Measurements from ENCODE around the gene OAT. TPM values are rescaled to one million over a fixed set of nuclear protein-coding genes. Genes with fewer than 3 reads are reported as not detected.

OAT gene
- total and polyA plus RNA-seq, 10 of the 15 experiments (the other 5 are each of a cell fraction or from before 2014, with no cell fraction given): 1.2 to 9.8 (median 1.6) TPM

DNA sequence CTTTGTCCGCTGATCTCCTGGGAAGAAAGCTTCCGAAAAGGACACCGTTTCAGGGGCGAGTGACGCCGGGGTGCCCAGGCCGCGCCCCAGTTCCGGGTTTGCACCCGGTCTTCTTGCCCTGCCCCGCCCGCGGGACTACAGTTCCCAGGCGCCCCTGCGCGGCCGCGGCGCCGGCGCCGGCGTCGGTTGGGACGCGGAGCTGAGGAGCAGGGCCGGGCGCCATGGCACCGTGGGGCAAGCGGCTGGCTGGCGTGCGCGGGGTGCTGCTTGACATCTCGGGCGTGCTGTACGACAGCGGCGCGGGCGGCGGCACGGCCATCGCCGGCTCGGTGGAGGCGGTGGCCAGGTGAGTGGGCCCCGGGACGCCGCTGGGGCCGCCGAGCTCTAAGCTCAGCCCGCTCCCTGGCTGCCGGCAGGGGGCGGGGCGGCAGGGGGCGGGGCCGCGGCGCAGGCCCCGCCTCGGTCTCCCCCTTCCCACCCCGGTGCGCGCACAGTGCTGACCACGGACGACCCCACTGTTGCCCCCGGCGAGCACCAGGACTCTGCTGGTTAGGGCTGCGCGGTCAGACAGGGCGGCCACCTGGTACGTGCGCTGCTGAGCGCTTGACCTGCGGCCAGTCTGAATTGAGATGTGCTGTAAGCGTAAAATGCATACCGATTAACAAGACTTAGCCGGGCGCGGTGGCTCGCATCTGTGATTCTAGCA, 43.1 kb upstream of the OAT start, which contains the start of gene LHPP (continued):
- TF ChIP-seq TCF12 (IDR thresholded peaks at IDR 0.05; ENCODE audit: low read depth, low read length) (0 out of 2 replicates have a peak, but pooled peaks have one; percentile 23), SMARCA5 (IDR thresholded peaks at IDR 0.05) (peak; percentile 88; the same call in 1 of the 2 replicates), LARP7 (IDR thresholded peaks at IDR 0.05) (peak; percentile 95), HCFC1 (IDR thresholded peaks at IDR 0.05; ENCODE audit: low read length) (peak; percentile 93), RCOR1 (conservative IDR thresholded peaks at IDR 0.05; ENCODE audit: low read depth, low read length) (no peak), PAX8 (IDR thresholded peaks at IDR 0.05) (no peak), POLR2AphosphoS5 (IDR thresholded peaks at IDR 0.05; ENCODE audit: low read length) (no peak), ZZZ3 (IDR thresholded peaks at IDR 0.05; ENCODE audit: control insufficient read depth, insufficient read length, low read depth) (no peak), ZNF207 (IDR thresholded peaks at IDR 0.05; ENCODE audit: borderline replicate concordance) (peak; percentile 90; the same call in 1 of the 2 replicates), CREB1 (IDR thresholded peaks at IDR 0.05; ENCODE audit: low read depth) (peak; percentile 81; the same call in 1 of the 2 replicates), TAF1 (IDR thresholded peaks at IDR 0.05; ENCODE audit: borderline replicate concordance, low read depth, low read length) (no peak), NBN (IDR thresholded peaks at IDR 0.05) (0 out of 2 replicates have a peak, but pooled peaks have one; percentile 2), YY1 (IDR thresholded peaks at IDR 0.05; ENCODE audit: low read depth, low read length) (peak; percentile 90), SREBF1 (IDR thresholded peaks at IDR 0.05; ENCODE audit: low read length) (peak; percentile 48), TCF7 (IDR thresholded peaks at IDR 0.05; ENCODE audit: borderline replicate concordance) (no peak), NRF1 (conservative IDR thresholded peaks at IDR 0.05; ENCODE audit: low read depth, low read length) (peak; percentile 51), STAT1 (conservative IDR thresholded peaks at IDR 0.05) (peak; percentile 69; the same call in 1 of the 2 replicates), NFXL1 (IDR thresholded peaks at IDR 0.05; ENCODE audit: borderline replicate concordance) (0 out of 2 replicates have a peak, but pooled peaks have one; percentile 39), GATAD2B (conservative IDR thresholded peaks at IDR 0.05; ENCODE audit: low read depth) (peak; percentile 64; the same call in 1 of the 2 replicates), RELA (IDR thresholded peaks at IDR 0.05; ENCODE audit: borderline replicate concordance, partially characterized antibody) (peak; percentile 32)
- TF ChIP-seq, protein P1, sequence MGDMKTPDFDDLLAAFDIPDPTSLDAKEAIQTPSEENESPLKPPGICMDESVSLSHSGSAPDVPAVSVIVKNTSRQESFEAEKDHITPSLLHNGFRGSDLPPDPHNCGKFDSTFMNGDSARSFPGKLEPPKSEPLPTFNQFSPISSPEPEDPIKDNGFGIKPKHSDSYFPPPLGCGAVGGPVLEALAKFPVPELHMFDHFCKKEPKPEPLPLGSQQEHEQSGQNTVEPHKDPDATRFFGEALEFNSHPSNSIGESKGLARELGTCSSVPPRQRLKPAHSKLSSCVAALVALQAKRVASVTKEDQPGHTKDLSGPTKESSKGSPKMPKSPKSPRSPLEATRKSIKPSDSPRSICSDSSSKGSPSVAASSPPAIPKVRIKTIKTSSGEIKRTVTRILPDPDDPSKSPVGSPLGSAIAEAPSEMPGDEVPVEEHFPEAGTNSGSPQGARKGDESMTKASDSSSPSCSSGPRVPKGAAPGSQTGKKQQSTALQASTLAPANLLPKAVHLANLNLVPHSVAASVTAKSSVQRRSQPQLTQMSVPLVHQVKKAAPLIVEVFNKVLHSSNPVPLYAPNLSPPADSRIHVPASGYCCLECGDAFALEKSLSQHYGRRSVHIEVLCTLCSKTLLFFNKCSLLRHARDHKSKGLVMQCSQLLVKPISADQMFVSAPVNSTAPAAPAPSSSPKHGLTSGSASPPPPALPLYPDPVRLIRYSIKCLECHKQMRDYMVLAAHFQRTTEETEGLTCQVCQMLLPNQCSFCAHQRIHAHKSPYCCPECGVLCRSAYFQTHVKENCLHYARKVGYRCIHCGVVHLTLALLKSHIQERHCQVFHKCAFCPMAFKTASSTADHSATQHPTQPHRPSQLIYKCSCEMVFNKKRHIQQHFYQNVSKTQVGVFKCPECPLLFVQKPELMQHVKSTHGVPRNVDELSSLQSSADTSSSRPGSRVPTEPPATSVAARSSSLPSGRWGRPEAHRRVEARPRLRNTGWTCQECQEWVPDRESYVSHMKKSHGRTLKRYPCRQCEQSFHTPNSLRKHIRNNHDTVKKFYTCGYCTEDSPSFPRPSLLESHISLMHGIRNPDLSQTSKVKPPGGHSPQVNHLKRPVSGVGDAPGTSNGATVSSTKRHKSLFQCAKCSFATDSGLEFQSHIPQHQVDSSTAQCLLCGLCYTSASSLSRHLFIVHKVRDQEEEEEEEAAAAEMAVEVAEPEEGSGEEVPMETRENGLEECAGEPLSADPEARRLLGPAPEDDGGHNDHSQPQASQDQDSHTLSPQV (IDR thresholded peaks at IDR 0.05): peak; percentile 69; the same call in 1 of the 2 replicates
- TF ChIP-seq, protein P2, sequence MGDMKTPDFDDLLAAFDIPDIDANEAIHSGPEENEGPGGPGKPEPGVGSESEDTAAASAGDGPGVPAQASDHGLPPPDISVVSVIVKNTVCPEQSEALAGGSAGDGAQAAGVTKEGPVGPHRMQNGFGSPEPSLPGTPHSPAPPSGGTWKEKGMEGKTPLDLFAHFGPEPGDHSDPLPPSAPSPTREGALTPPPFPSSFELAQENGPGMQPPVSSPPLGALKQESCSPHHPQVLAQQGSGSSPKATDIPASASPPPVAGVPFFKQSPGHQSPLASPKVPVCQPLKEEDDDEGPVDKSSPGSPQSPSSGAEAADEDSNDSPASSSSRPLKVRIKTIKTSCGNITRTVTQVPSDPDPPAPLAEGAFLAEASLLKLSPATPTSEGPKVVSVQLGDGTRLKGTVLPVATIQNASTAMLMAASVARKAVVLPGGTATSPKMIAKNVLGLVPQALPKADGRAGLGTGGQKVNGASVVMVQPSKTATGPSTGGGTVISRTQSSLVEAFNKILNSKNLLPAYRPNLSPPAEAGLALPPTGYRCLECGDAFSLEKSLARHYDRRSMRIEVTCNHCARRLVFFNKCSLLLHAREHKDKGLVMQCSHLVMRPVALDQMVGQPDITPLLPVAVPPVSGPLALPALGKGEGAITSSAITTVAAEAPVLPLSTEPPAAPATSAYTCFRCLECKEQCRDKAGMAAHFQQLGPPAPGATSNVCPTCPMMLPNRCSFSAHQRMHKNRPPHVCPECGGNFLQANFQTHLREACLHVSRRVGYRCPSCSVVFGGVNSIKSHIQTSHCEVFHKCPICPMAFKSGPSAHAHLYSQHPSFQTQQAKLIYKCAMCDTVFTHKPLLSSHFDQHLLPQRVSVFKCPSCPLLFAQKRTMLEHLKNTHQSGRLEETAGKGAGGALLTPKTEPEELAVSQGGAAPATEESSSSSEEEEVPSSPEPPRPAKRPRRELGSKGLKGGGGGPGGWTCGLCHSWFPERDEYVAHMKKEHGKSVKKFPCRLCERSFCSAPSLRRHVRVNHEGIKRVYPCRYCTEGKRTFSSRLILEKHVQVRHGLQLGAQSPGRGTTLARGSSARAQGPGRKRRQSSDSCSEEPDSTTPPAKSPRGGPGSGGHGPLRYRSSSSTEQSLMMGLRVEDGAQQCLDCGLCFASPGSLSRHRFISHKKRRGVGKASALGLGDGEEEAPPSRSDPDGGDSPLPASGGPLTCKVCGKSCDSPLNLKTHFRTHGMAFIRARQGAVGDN (IDR thresholded peaks at IDR 0.05): peak; percentile 64
- TF ChIP-seq, protein P3, sequence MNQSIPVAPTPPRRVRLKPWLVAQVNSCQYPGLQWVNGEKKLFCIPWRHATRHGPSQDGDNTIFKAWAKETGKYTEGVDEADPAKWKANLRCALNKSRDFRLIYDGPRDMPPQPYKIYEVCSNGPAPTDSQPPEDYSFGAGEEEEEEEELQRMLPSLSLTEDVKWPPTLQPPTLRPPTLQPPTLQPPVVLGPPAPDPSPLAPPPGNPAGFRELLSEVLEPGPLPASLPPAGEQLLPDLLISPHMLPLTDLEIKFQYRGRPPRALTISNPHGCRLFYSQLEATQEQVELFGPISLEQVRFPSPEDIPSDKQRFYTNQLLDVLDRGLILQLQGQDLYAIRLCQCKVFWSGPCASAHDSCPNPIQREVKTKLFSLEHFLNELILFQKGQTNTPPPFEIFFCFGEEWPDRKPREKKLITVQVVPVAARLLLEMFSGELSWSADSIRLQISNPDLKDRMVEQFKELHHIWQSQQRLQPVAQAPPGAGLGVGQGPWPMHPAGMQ (IDR thresholded peaks at IDR 0.05; ENCODE audit: borderline replicate concordance): no peak

Data from GM12878 (cell line).